Testis (tissue), 3 donors: ENCODE results near the gene HEXA. TPM values are rescaled to one million over a fixed set of nuclear protein-coding genes. Genes with fewer than 3 reads are reported as not detected.

Experiments
- DNase-seq: peaks from one replicate; pipeline ENCODE4 v3.0.0-alpha.2; 2019
- H3K27ac ChIP-seq, 2 donors: fragments of 200-600 bp; sonication (generic); one replicate each; pipeline ENCODE4 v1.5.1; 2019
- H3K27me3 ChIP-seq: fragments of 200-600 bp; sonication (generic); one replicate; pipeline ENCODE4 v1.5.1; 2019
- H3K36me3 ChIP-seq: fragments of 200-600 bp; sonication (generic); one replicate; pipeline ENCODE4 v1.5.1; 2017; ENCODE audit warnings: low read depth; ENCODE audit errors: missing control alignments
- H3K4me1 ChIP-seq: fragments of 200-600 bp; sonication (generic); one replicate; pipeline ENCODE4 v1.5.1; 2019
- H3K4me3 ChIP-seq, 2 donors: fragments of 200-600 bp; sonication (generic); one replicate each; pipeline ENCODE4 v1.5.1; 2017 to 2019
- H3K9me3 ChIP-seq: fragments of 200-600 bp; sonication (generic); one replicate; pipeline ENCODE4 v1.5.1; 2017
- POLR2A ChIP-seq: fragments of 450-650 bp; IDR thresholded peaks from one replicate; pipeline ENCODE4 v1.6.1; 2017; ENCODE audit warnings: antibody characterized with exemption, mild to moderate bottlenecking, moderate library complexity
- WGBS, 2 donors: methylation state at CpG; one replicate each; pipeline ENCODE4 v1.1.5; 2018; 5-methylcytosine and 5-hydroxymethylcytosine counted together
- intact Hi-C: fragments of 100-400 bp; cut with DNase I; formaldehyde crosslinking; loops from one replicate; pipeline ENCODE4 v1.15.1; 2023; ENCODE audit warnings: low total_unique reads
- polyA plus RNA-seq: library from polyadenylated mRNA; stranded (reverse); fragments of 350-450 nt; fragmentation: Illumina TruSeq; extraction: RNeasy Lipid Tissue Mini Kit (QIAGEN cat#74804); gene quantifications from one replicate; pipeline ENCODE4 v1.2.3, GENCODE V29; 2014; ENCODE audit warnings: low read depth, low replicate concordance; ENCODE audit not compliant: insufficient read depth
- total RNA-seq, 2 donors: library from RNA; depleted of rRNA; stranded (reverse); fragments of >200 nt; gene quantifications; one replicate each; pipeline ENCODE4 v1.2.3, GENCODE V29; 2016
- TF ChIP-seq, protein P1 (sequence below), 3 experiments: fragments of 450-650 bp in 2 of 3; fragments of 200-600 bp in 1 of 3; sonication (generic) in 1 of 3; IDR thresholded peaks; one replicate each; pipeline ENCODE4 v1.5.1; 2016 to 2019; ENCODE audit warnings: antibody characterized with exemption in 3 of 3, mild to moderate bottlenecking in 2 of 3, moderate library complexity in 1 of 3

Gene HEXA
- total and polyA plus RNA-seq, 3 donors from 2014 or later, result 110 to 188 (median 129) TPM

DNA sequence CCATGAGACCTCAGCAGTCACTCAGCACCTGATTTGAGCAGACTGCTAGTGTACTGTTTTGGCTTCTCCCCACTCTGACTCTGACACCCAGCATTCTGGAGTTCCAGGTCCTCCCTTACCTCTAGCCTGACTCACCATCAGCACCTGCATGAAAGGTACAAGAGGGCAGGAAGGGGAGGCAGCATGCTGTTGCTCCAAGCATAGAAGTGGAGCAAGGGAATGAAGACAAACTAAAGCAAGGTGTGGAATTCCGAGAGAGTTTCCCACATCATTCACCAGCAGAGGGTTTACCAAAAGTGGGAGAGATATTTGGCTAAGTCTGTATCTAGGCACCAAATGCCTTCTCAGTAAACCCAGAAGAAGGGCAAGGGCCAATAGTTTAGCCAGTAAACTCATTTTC lies 21.3 kb downstream of the HEXA start:
- Histone ChIP-seq H3K4me1 (peaks cover 5% of the 10 kb centered on the region), H3K9me3 (no peaks in the 10 kb centered on the region), H3K4me3 (no peak overlapping the region), H3K36me3 (no peaks in the 10 kb centered on the region), H3K27me3 (no peaks in the 10 kb centered on the region), H3K27ac (no peak overlapping the region)
- WGBS, 2 donors, result 92 to 94% methylated on average over 1 of the region's 1 CpG
- DNase-seq, result no peak
- no peak for TF ChIP-seq POLR2A
- TF ChIP-seq, protein P1, sequence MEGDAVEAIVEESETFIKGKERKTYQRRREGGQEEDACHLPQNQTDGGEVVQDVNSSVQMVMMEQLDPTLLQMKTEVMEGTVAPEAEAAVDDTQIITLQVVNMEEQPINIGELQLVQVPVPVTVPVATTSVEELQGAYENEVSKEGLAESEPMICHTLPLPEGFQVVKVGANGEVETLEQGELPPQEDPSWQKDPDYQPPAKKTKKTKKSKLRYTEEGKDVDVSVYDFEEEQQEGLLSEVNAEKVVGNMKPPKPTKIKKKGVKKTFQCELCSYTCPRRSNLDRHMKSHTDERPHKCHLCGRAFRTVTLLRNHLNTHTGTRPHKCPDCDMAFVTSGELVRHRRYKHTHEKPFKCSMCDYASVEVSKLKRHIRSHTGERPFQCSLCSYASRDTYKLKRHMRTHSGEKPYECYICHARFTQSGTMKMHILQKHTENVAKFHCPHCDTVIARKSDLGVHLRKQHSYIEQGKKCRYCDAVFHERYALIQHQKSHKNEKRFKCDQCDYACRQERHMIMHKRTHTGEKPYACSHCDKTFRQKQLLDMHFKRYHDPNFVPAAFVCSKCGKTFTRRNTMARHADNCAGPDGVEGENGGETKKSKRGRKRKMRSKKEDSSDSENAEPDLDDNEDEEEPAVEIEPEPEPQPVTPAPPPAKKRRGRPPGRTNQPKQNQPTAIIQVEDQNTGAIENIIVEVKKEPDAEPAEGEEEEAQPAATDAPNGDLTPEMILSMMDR (IDR thresholded peaks at IDR 0.05), result no peak
- intact Hi-C loops, result no loop called here

DNA sequence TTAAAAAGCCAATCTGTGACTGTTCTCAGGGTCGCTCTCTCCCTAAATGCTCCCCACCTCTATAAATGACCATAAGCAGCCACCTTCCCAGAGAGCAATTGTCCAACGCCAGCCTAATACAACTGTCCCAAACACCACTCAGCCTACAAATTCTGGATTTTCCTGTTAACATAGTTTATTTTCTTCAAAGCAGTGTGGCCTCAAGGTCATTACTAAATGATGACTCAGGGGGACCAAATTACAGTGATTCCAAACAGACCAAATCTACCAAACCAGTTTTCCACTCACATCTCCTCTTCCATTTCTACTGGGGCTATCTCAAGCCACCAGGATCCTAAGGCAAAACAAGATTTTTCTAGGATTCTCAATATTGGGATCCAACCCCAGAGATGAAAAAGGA lies 22.5 kb downstream of the HEXA start:
- no peaks in the 10 kb centered on the region for H3K9me3 ChIP-seq
- no peak for TF ChIP-seq POLR2A
- TF ChIP-seq, protein P1 (IDR thresholded peaks at IDR 0.05), result no peak
- H3K27ac ChIP-seq, result no peak overlapping the region
- H3K4me3 ChIP-seq, result no peak overlapping the region
- no peaks in the 10 kb centered on the region for H3K36me3 ChIP-seq
- 97 to 100% methylated on average over 2 of the region's 2 CpGs for WGBS, 2 donors
- H3K4me1 ChIP-seq, result no peaks in the 10 kb centered on the region
- no peak for DNase-seq
- H3K27me3 ChIP-seq, result no peaks in the 10 kb centered on the region
- intact Hi-C loops, result no loop called here

DNA sequence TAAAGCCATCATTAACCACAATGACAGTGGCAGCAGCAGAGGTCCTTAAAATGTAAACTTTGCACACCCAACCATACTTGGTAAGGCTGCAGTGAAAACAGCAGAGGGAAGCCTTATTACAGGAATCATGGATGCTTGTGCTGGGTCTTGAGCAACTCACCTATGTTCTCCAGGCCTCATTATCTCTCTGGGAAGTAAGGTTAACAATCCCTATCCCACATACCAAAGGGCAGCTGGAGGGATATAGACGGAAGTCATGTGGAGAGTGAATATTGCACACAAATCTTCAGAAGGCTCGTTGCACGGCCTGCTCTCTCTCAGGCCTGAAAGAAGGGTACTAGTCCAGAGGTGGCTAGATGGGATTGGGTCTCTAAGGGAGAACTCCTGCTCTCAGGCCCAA lies 30.0 kb downstream of the HEXA start:
- Histone ChIP-seq H3K27ac (no peak overlapping the region), H3K4me1 (no peaks in the 10 kb centered on the region), H3K36me3 (no peaks in the 10 kb centered on the region), H3K9me3 (no peaks in the 10 kb centered on the region), H3K4me3 (no peak overlapping the region), H3K27me3 (no peaks in the 10 kb centered on the region)
- WGBS, 2 donors, result 86 to 92% methylated on average over 3 of the region's 3 CpGs
- TF ChIP-seq POLR2A, result no peak
- TF ChIP-seq, protein P1 (IDR thresholded peaks at IDR 0.05), result no peak
- DNase-seq, result no peak
- intact Hi-C loops, result no loop called here

DNA sequence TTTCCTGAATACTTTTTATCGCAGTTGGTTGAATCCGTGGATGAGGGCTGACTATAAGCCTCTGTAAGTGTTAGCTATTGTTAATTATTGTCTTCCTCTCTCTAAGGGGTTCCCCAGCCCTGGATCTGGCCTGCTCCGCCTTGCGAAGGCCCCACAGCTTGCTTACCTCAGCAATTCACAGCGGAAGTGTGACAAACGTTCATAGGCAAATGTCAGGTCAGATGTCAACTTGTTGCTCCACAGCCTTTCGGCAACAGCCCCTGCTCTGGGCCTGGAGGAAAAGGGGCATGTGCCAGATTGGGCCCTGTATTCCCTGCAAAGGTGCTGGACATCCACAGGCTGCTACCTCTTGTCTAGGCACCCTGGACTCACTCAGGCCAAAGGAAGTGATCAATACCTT lies 30.5 kb downstream of the HEXA start:
- no peaks in the 10 kb centered on the region for H3K9me3 ChIP-seq
- intact Hi-C loops, result no loop called here
- no peak for TF ChIP-seq POLR2A
- TF ChIP-seq, protein P1 (IDR thresholded peaks at IDR 0.05), result no peak
- no peaks in the 10 kb centered on the region for H3K36me3 ChIP-seq
- H3K4me1 ChIP-seq, result no peaks in the 10 kb centered on the region
- DNase-seq, result no peak
- no peak overlapping the region for H3K4me3 ChIP-seq
- WGBS, 2 donors, result 90 to 91% methylated on average over 7 of the region's 7 CpGs
- no peak overlapping the region for H3K27ac ChIP-seq
- H3K27me3 ChIP-seq, result no peaks in the 10 kb centered on the region

DNA sequence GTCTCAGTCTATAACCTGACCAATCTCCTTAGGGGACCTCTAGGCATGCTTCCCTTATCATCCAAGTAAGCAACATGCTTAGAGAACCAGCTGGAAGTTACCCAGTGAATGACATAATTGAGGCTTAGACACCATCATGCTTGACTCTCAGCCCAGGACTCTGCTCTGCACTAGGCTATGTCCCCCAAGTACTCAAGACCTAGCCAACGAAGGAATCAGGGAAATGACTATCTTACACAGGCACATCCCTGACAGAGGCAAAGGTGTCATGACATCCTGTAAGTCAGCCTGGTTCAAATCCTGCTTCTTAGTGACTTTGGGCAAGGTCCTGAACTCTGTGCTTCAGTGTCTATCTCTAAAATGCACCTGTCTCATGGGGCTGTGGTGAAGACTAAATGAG lies 31.2 kb downstream of the HEXA start:
- 89% methylated on average over 1 of the region's 1 CpG; no CpG with 5 or more reads in 1 of the 2 donors for WGBS, 2 donors
- Histone ChIP-seq H3K9me3 (no peaks in the 10 kb centered on the region), H3K4me1 (no peaks in the 10 kb centered on the region), H3K4me3 (no peak overlapping the region), H3K36me3 (no peaks in the 10 kb centered on the region), H3K27me3 (no peaks in the 10 kb centered on the region), H3K27ac (no peak overlapping the region)
- intact Hi-C loops, result no loop called here
- TF ChIP-seq, protein P1 (IDR thresholded peaks at IDR 0.05), result no peak
- TF ChIP-seq POLR2A, result no peak
- DNase-seq, result no peak
